ENCODE measurements around the gene TRPM8.
"Not testable (repeated sequence)": the region's sequence is repeated elsewhere in the genome, so short reads cannot be mapped to it uniquely, and the experiment has no call there.

TRPM8 gene

GRCh38 chr2:233968556-233968955, 51.4 kb downstream of the TRPM8 start:
- no peak for DNase-seq (ENCODE audit: low read depth in 1 of 2, low spot score in 1 of 2)
- in situ Hi-C loops (cut with HindIII; ENCODE audit: low pct_unique_long_range_greater_than_20kb, low sequenced_read_pairs), result no loop called here
- TF ChIP-seq JUND (IDR thresholded peaks at IDR 0.05; ENCODE audit: low read depth), result no peak

- DNase-seq (ENCODE audit: low read depth in 1 of 2, low spot score in 1 of 2); in situ Hi-C loops (cut with HindIII; ENCODE audit: low pct_unique_long_range_greater_than_20kb, low sequenced_read_pairs): not testable (repeated sequence)
Observed at GRCh38 chr2:233972460-233972859, 55.3 kb downstream of the TRPM8 start.

GRCh38 chr2:233972941-233973575, 55.9 kb downstream of the TRPM8 start:
- DNase-seq (ENCODE audit: low read depth in 1 of 2, low spot score in 1 of 2), result peak in 1 of 2 experiments; percentile 31
- TF ChIP-seq JUND (IDR thresholded peaks at IDR 0.05; ENCODE audit: low read depth), result no peak
- in situ Hi-C loops (cut with HindIII; ENCODE audit: low pct_unique_long_range_greater_than_20kb, low sequenced_read_pairs), result no loop called here

GRCh38 chr2:233973786-233974185, 56.6 kb downstream of the TRPM8 start:
- in situ Hi-C loops (cut with HindIII; ENCODE audit: low pct_unique_long_range_greater_than_20kb, low sequenced_read_pairs), result no loop called here
- DNase-seq (ENCODE audit: low read depth in 1 of 2, low spot score in 1 of 2), result no peak
- TF ChIP-seq JUND (IDR thresholded peaks at IDR 0.05; ENCODE audit: low read depth), result no peak

- no peak for TF ChIP-seq JUND (IDR thresholded peaks at IDR 0.05; ENCODE audit: low read depth)
- no peak for DNase-seq (ENCODE audit: low read depth in 1 of 2, low spot score in 1 of 2)
- in situ Hi-C loops (cut with HindIII; ENCODE audit: low pct_unique_long_range_greater_than_20kb, low sequenced_read_pairs), result no loop called here
Observed at GRCh38 chr2:233974530-233975071, 57.4 kb downstream of the TRPM8 start.

- in situ Hi-C loops (cut with HindIII; ENCODE audit: low pct_unique_long_range_greater_than_20kb, low sequenced_read_pairs), result no loop called here
- TF ChIP-seq JUND (IDR thresholded peaks at IDR 0.05; ENCODE audit: low read depth), result no peak
Observed at GRCh38 chr2:233976087-233976486, 58.9 kb downstream of the TRPM8 start.

GRCh38 chr2:233976690-233977294, 59.6 kb downstream of the TRPM8 start:
- TF ChIP-seq JUND (IDR thresholded peaks at IDR 0.05; ENCODE audit: low read depth), result no peak
- in situ Hi-C loops (cut with HindIII; ENCODE audit: low pct_unique_long_range_greater_than_20kb, low sequenced_read_pairs), result no loop called here
- peak in 1 of 2 experiments; percentile 47 for DNase-seq (ENCODE audit: low read depth in 1 of 2, low spot score in 1 of 2)

More at GRCh38 chr2:233976087-233976486, 58.9 kb downstream of the TRPM8 start:
- DNase-seq (ENCODE audit: low read depth in 1 of 2, low spot score in 1 of 2), result no peak

- DNase-seq (ENCODE audit: low read depth in 1 of 2, low spot score in 1 of 2), result no peak
- in situ Hi-C loops (cut with HindIII; ENCODE audit: low pct_unique_long_range_greater_than_20kb, low sequenced_read_pairs), result no loop called here
- TF ChIP-seq JUND (IDR thresholded peaks at IDR 0.05; ENCODE audit: low read depth), result no peak
Observed at GRCh38 chr2:233977296-233977837, 60.2 kb downstream of the TRPM8 start.

- in situ Hi-C loops (cut with HindIII; ENCODE audit: low pct_unique_long_range_greater_than_20kb, low sequenced_read_pairs), result no loop called here
- no peak for DNase-seq (ENCODE audit: low read depth in 1 of 2, low spot score in 1 of 2)
- TF ChIP-seq JUND (IDR thresholded peaks at IDR 0.05; ENCODE audit: low read depth), result no peak
Observed at GRCh38 chr2:233979748-233980147, 62.6 kb downstream of the TRPM8 start.

- in situ Hi-C loops (cut with HindIII; ENCODE audit: low pct_unique_long_range_greater_than_20kb, low sequenced_read_pairs), result no loop called here
- no peak for DNase-seq (ENCODE audit: low read depth in 1 of 2, low spot score in 1 of 2)
- TF ChIP-seq JUND (IDR thresholded peaks at IDR 0.05; ENCODE audit: low read depth), result no peak
Observed at GRCh38 chr2:233980955-233981561, 63.9 kb downstream of the TRPM8 start.

- no peak for TF ChIP-seq JUND (IDR thresholded peaks at IDR 0.05; ENCODE audit: low read depth)
- DNase-seq (ENCODE audit: low read depth in 1 of 2, low spot score in 1 of 2), result no peak
- in situ Hi-C loops (cut with HindIII; ENCODE audit: low pct_unique_long_range_greater_than_20kb, low sequenced_read_pairs), result no loop called here
Observed at GRCh38 chr2:233981574-233982420, 64.6 kb downstream of the TRPM8 start.

GRCh38 chr2:233982421-233983121, 65.4 kb downstream of the TRPM8 start:
- in situ Hi-C loops (cut with HindIII; ENCODE audit: low pct_unique_long_range_greater_than_20kb, low sequenced_read_pairs), result no loop called here

More at GRCh38 chr2:233982421-233983121, 65.4 kb downstream of the TRPM8 start:
- no peak for DNase-seq (ENCODE audit: low read depth in 1 of 2, low spot score in 1 of 2)
- no peak for TF ChIP-seq JUND (IDR thresholded peaks at IDR 0.05; ENCODE audit: low read depth)
